RWPE1 (cell line): ENCODE results near the gene INO80.

ENCODE experiments used
- CTCF ChIA-PET: fragments of 350-600 bp; sonication (Branson Sonifier 250); formaldehyde crosslinking; extraction: SDS; loops from one replicate; lab custom pipeline; 2021; lab: Yijun Ruan, JAX
- POLR2A ChIA-PET: fragments of 400-600 bp; formaldehyde crosslinking; extraction: SDS; loops from one replicate; lab custom pipeline; 2020; ENCODE audit warnings: antibody characterized with exemption; ENCODE audit not compliant: low non-redundant PET; lab: Yijun Ruan, JAX
- DNase-seq: peaks from one replicate; pipeline ENCODE4 v3.0.0; 2012; ENCODE audit warnings: low spot score
- H3K27ac ChIP-seq: fragments of 450-650 bp; 2 replicates; pipeline ENCODE4 v1.5.1; 2017
- TF ChIP-seq, protein P1 (sequence below): fragments of 450-650 bp; conservative IDR thresholded peaks from 2 replicates; pipeline ENCODE4 v1.5.1; 2017; ENCODE audit warnings: low read depth, mild to moderate bottlenecking

INO80 gene

GRCh38 chr15:40990789-40991188, 125.3 kb downstream of the INO80 start:
- POLR2A ChIA-PET, result interaction anchor here (0.5 kb wide), 1 partner anchor 208 kb away, joined by 3 read pairs; no protein-coding TSS in a partner anchor
- CTCF ChIA-PET, result interaction anchor here (0.6 kb wide), 1 partner anchor 450 kb away, joined by 3 read pairs; no protein-coding TSS in a partner anchor
- no peak overlapping the region for H3K27ac ChIP-seq
- DNase-seq, result no peak
- TF ChIP-seq, protein P1, sequence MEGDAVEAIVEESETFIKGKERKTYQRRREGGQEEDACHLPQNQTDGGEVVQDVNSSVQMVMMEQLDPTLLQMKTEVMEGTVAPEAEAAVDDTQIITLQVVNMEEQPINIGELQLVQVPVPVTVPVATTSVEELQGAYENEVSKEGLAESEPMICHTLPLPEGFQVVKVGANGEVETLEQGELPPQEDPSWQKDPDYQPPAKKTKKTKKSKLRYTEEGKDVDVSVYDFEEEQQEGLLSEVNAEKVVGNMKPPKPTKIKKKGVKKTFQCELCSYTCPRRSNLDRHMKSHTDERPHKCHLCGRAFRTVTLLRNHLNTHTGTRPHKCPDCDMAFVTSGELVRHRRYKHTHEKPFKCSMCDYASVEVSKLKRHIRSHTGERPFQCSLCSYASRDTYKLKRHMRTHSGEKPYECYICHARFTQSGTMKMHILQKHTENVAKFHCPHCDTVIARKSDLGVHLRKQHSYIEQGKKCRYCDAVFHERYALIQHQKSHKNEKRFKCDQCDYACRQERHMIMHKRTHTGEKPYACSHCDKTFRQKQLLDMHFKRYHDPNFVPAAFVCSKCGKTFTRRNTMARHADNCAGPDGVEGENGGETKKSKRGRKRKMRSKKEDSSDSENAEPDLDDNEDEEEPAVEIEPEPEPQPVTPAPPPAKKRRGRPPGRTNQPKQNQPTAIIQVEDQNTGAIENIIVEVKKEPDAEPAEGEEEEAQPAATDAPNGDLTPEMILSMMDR, result no peak

DNA sequence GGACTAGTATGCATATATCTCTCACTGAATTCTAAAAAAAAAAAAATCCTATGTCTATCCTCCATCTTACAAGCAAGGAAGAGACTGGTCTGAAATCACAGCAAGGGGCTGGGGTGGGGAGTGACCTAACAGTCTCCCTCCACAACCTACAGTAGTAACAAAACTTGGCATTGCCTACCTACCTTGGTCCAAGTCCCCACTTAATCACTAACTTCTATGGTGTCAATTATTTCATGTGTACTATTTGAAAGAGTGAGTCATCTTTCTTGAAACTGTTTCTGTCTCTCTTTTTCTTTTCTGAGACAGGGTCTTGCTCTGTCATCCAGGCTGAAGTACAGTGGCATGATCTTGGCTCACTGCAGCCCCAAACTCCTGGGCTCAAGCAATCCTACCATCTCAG, 126.0 kb downstream of the INO80 start:
- no peak overlapping the region for H3K27ac ChIP-seq
- TF ChIP-seq, protein P1, result no peak
- DNase-seq, result no peak
- CTCF ChIA-PET, result interaction anchor here (0.6 kb wide), 1 partner anchor 450 kb away, joined by 3 read pairs; no protein-coding TSS in a partner anchor
- POLR2A ChIA-PET, result interaction anchor here (0.5 kb wide), 1 partner anchor 207 kb away, joined by 3 read pairs; no protein-coding TSS in a partner anchor

DNA sequence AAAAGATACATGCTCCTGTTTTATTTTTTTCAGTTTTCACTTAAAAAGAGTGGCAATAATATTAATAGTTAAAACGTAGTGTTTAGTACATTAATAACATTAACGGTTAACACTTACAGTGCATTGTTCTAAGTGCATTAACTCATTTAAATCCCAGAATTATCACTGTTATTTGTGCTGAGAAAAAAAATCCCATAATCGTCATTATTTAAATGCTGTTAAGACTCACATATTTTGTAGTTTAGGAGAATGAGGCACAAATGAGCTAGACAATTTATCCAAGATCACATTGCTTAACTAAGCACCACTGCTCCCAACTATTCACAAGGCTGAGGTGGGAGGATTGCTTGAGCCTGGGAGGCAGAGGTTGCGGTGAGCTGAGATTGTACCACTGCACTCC, 127.9 kb downstream of the INO80 start:
- DNase-seq, result no peak
- H3K27ac ChIP-seq, result no peak overlapping the region
- ChIA-PET CTCF (no interaction called here), POLR2A (no interaction called here)
- TF ChIP-seq, protein P1, result no peak

DNA sequence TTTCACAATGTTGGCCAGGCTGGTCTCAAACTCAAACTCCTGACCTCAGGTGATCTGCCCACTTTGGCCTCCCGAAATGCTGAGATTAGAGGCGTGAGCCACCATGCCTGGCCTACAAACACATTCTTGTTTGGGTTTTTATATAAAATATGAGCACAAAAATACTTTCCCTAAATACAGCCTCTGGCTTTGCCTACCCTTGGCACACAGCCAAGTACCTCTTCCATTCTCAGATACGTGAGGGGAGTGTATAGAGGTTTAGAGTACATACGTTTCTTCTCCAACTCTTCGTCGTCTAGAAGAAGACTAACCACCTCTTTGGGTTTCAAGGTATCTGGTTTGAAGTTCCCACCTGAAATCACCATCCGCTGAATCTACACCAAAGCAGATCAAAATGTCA, 129.3 kb downstream of the INO80 start:
- ChIA-PET POLR2A (no interaction called here), CTCF (no interaction called here)
- no peak overlapping the region for H3K27ac ChIP-seq
- TF ChIP-seq, protein P1, result no peak
- no peak for DNase-seq

DNA sequence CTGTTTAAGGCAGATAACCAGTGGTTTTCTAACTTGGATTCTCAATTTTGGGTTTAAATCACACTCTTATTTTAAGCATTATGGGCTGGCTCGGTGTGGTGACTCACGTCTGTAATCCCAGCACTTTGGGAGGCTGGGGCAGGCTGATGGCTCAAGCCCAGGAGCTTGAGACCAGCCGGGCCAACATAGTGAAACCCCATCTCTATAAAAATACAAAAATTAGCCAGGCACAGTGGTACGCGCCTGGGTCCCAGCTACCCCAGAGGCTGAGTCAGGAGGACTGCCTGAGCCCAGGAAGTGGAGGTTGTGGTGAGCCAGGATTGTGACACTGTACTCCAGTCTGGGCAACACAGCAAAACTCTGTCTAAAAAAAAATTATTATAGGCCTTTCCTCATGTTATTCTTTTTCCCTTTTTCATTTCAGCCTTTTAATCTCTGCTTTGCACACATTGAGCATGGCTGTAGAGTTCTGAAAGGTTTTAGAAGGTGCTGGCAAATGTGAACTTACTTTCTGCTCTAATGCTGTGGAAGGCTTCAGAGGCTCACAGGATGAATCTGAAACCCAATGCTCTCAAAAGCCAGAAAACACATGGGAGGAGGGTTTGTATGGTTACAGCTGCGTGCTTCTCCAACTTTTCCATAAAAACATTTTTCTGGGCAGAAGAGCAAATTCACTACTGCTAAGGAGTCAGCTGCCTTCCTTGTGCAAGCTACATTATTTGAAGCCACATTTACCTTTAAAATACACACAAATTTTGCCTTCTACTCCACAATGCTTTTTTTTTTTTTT, 130.3 kb downstream of the INO80 start:
- DNase-seq, result no peak
- CTCF ChIA-PET, result no interaction called here
- no peak overlapping the region for H3K27ac ChIP-seq
- TF ChIP-seq, protein P1, result no peak
- POLR2A ChIA-PET, result no interaction called here

GRCh38 chr15:40984964-40985363, 131.1 kb downstream of the INO80 start:
- TF ChIP-seq, protein P1, result no peak
- H3K27ac ChIP-seq, result no peak overlapping the region
- POLR2A ChIA-PET, result no interaction called here
- no peak for DNase-seq
- CTCF ChIA-PET, result interaction anchor here (0.7 kb wide), 1 partner anchor 9 kb away, joined by 3 read pairs; no protein-coding TSS in a partner anchor
